NCI-H146 treated with DMSO at 0.1 percent for 48 hours (cell line): ENCODE data around the gene SREK1IP1.
A peak's percentile ranks its signal among the peaks of the same experiment; 100 is the strongest.

Experiments
- DNase-seq: peaks from one replicate; lab custom pipeline; 2025; ENCODE audit not compliant: unreplicated experiment; lab: John Stamatoyannopoulos, UW

The SREK1IP1 gene

GRCh38 chr5:64688391-64688790 is 80.1 kb downstream of the SREK1IP1 start:
- DNase-seq, result no peak

- DNase-seq, result peak; percentile 19
Observed at GRCh38 chr5:64685866-64686265, 82.6 kb downstream of the SREK1IP1 start.

GRCh38 chr5:64682608-64683007 is 85.9 kb downstream of the SREK1IP1 start:
- no peak for DNase-seq

GRCh38 chr5:64680289-64680688 is 88.2 kb downstream of the SREK1IP1 start:
- DNase-seq, result peak; percentile 40

GRCh38 chr5:64678374-64678773 is 90.1 kb downstream of the SREK1IP1 start:
- DNase-seq, result no peak

- no peak for DNase-seq
Observed at GRCh38 chr5:64671678-64672077, 96.8 kb downstream of the SREK1IP1 start.

- DNase-seq, result no peak
Observed at GRCh38 chr5:64670277-64670676, 98.2 kb downstream of the SREK1IP1 start.
